Measurements from ENCODE around the gene CYP27B1.

CYP27B1 gene

GRCh38 chr12:57800965-57801364, 34.1 kb upstream of the CYP27B1 start:
- no peak overlapping the region for H3K9ac ChIP-seq
- H3K9me3 ChIP-seq (ENCODE audit: control insufficient read depth, low read length): no peaks in the 10 kb centered on the region
- H3K4me3 ChIP-seq (ENCODE audit: low read depth, low read length): no peak overlapping the region
- no peak for TF ChIP-seq CTCF (IDR thresholded peaks at IDR 0.05)
- no peaks in the 10 kb centered on the region for H3K79me2 ChIP-seq
- no peak overlapping the region for H2AFZ ChIP-seq
- no peaks in the 10 kb centered on the region for H3K4me1 ChIP-seq
- no peaks in the 10 kb centered on the region for H3K36me3 ChIP-seq (ENCODE audit: control insufficient read depth, insufficient read depth, low read length)
- H3K27ac ChIP-seq: no peak overlapping the region
- H3K27me3 ChIP-seq (ENCODE audit: control insufficient read depth, insufficient read depth, low read length): no peaks in the 10 kb centered on the region
- H3K4me2 ChIP-seq (ENCODE audit: low read length): no peak overlapping the region

GRCh38 chr12:57797933-57798332, 31.1 kb upstream of the CYP27B1 start:
- Histone ChIP-seq H3K9me3 (ENCODE audit: control insufficient read depth, low read length) (no peaks in the 10 kb centered on the region), H3K4me2 (ENCODE audit: low read length) (no peak overlapping the region), H3K27me3 (ENCODE audit: control insufficient read depth, insufficient read depth, low read length) (no peaks in the 10 kb centered on the region), H3K27ac (no peak overlapping the region), H3K79me2 (peaks cover 3% of the 10 kb centered on the region), H3K36me3 (ENCODE audit: control insufficient read depth, insufficient read depth, low read length) (no peaks in the 10 kb centered on the region), H3K9ac (no peak overlapping the region), H3K4me1 (no peaks in the 10 kb centered on the region), H2AFZ (no peak overlapping the region), H3K4me3 (ENCODE audit: low read depth, low read length) (no peak overlapping the region)
- TF ChIP-seq CTCF (IDR thresholded peaks at IDR 0.05): no peak

- Histone ChIP-seq H3K4me3 (ENCODE audit: low read depth, low read length) (no peak overlapping the region), H3K4me1 (no peaks in the 10 kb centered on the region), H3K27ac (no peak overlapping the region), H3K36me3 (ENCODE audit: control insufficient read depth, insufficient read depth, low read length) (no peaks in the 10 kb centered on the region), H3K9ac (no peak overlapping the region), H3K79me2 (peaks cover 3% of the 10 kb centered on the region), H2AFZ (no peak overlapping the region), H3K4me2 (ENCODE audit: low read length) (no peak overlapping the region), H3K9me3 (ENCODE audit: control insufficient read depth, low read length) (no peaks in the 10 kb centered on the region), H3K27me3 (ENCODE audit: control insufficient read depth, insufficient read depth, low read length) (no peaks in the 10 kb centered on the region)
- no peak for TF ChIP-seq CTCF (IDR thresholded peaks at IDR 0.05)
These were observed 30.1 kb upstream of the CYP27B1 start for GRCh38 chr12:57796996-57797395.

- no peak overlapping the region for H3K4me2 ChIP-seq (ENCODE audit: low read length)
- TF ChIP-seq CTCF (IDR thresholded peaks at IDR 0.05): no peak
- no peaks in the 10 kb centered on the region for H3K27me3 ChIP-seq (ENCODE audit: control insufficient read depth, insufficient read depth, low read length)
These were observed 28.5 kb upstream of the CYP27B1 start for GRCh38 chr12:57795354-57795753.

GRCh38 chr12:57793920-57794319, 27.0 kb upstream of the CYP27B1 start:
- Histone ChIP-seq H3K9ac (no peak overlapping the region), H3K36me3 (ENCODE audit: control insufficient read depth, insufficient read depth, low read length) (no peaks in the 10 kb centered on the region)
- TF ChIP-seq CTCF (IDR thresholded peaks at IDR 0.05): no peak

More at GRCh38 chr12:57795354-57795753, 28.5 kb upstream of the CYP27B1 start:
- peaks cover 3% of the 10 kb centered on the region for H3K79me2 ChIP-seq
- H3K9ac ChIP-seq: no peak overlapping the region
- no peaks in the 10 kb centered on the region for H3K4me1 ChIP-seq
- no peaks in the 10 kb centered on the region for H3K36me3 ChIP-seq (ENCODE audit: control insufficient read depth, insufficient read depth, low read length)
- no peak overlapping the region for H2AFZ ChIP-seq
- no peak overlapping the region for H3K27ac ChIP-seq
- no peak overlapping the region for H3K4me3 ChIP-seq (ENCODE audit: low read depth, low read length)
- no peaks in the 10 kb centered on the region for H3K9me3 ChIP-seq (ENCODE audit: control insufficient read depth, low read length)

More at GRCh38 chr12:57793920-57794319, 27.0 kb upstream of the CYP27B1 start:
- peaks cover 3% of the 10 kb centered on the region for H3K79me2 ChIP-seq
- no peak overlapping the region for H3K27ac ChIP-seq
- no peaks in the 10 kb centered on the region for H3K27me3 ChIP-seq (ENCODE audit: control insufficient read depth, insufficient read depth, low read length)
- no peaks in the 10 kb centered on the region for H3K9me3 ChIP-seq (ENCODE audit: control insufficient read depth, low read length)
- no peak overlapping the region for H3K4me3 ChIP-seq (ENCODE audit: low read depth, low read length)
- no peak overlapping the region for H2AFZ ChIP-seq
- no peaks in the 10 kb centered on the region for H3K4me1 ChIP-seq
- no peak overlapping the region for H3K4me2 ChIP-seq (ENCODE audit: low read length)
